Pulmonary artery endothelial cell (primary cell): ENCODE data around the gene PDE11A. TPM values are rescaled to one million over a fixed set of nuclear protein-coding genes. Genes with fewer than 3 reads are reported as not detected.

Experiments
- DNase-seq: peaks from one replicate; pipeline ENCODE4 v3.0.0-alpha.2; 2011; ENCODE audit warnings: low read depth, low spot score
- total RNA-seq: library from RNA; depleted of rRNA; stranded (reverse); fragments of >200 nt; gene quantifications from 2 replicates; pipeline ENCODE4 v1.2.3, GENCODE V29; 2014

The PDE11A gene
- total RNA-seq, 1 donor from 2014 or later: under 0.01 TPM

GRCh38 chr2:177670791-177671535, 401.6 kb downstream of the PDE11A start:
- DNase-seq: no peak

GRCh38 chr2:177669625-177670330, 402.8 kb downstream of the PDE11A start:
- DNase-seq: no peak

GRCh38 chr2:177669201-177669600, 403.4 kb downstream of the PDE11A start:
- no peak for DNase-seq

- DNase-seq: no peak
Measured at GRCh38 chr2:177668617-177669016, 404.0 kb downstream of the PDE11A start.

- DNase-seq: no peak
Measured at GRCh38 chr2:177667626-177668025, 405.0 kb downstream of the PDE11A start.

- no peak for DNase-seq
Measured at GRCh38 chr2:177666408-177666807, 406.2 kb downstream of the PDE11A start.

GRCh38 chr2:177665948-177666347, 406.6 kb downstream of the PDE11A start:
- no peak for DNase-seq

GRCh38 chr2:177665328-177665727, 407.2 kb downstream of the PDE11A start:
- no peak for DNase-seq

- DNase-seq: no peak
Measured at GRCh38 chr2:177662895-177663294, 409.7 kb downstream of the PDE11A start.

GRCh38 chr2:177660742-177661141, 411.8 kb downstream of the PDE11A start:
- no peak for DNase-seq

- DNase-seq: no peak
Measured at GRCh38 chr2:177658309-177658708, 414.3 kb downstream of the PDE11A start.

- DNase-seq: no peak
Measured at GRCh38 chr2:177651833-177652232, 420.7 kb downstream of the PDE11A start.

GRCh38 chr2:177649568-177650518, 422.7 kb downstream of the PDE11A start:
- DNase-seq: no peak

GRCh38 chr2:177646791-177647190, 425.8 kb downstream of the PDE11A start:
- DNase-seq: no peak

- no peak for DNase-seq
Measured at GRCh38 chr2:177646241-177646640, 426.3 kb downstream of the PDE11A start.

GRCh38 chr2:177641331-177641730, 431.2 kb downstream of the PDE11A start:
- DNase-seq: no peak

GRCh38 chr2:177640423-177640822, 432.2 kb downstream of the PDE11A start:
- no peak for DNase-seq

GRCh38 chr2:177639262-177639914, 433.2 kb downstream of the PDE11A start:
- no peak for DNase-seq

GRCh38 chr2:177638507-177638906, 434.1 kb downstream of the PDE11A start:
- no peak for DNase-seq

GRCh38 chr2:177636672-177637071, 435.9 kb downstream of the PDE11A start:
- DNase-seq: no peak

GRCh38 chr2:177635696-177636095, 436.9 kb downstream of the PDE11A start:
- no peak for DNase-seq
